Spleen (tissue), 11 donors: ENCODE data around the gene SLC22A12. TPM values are rescaled to one million over a fixed set of nuclear protein-coding genes. Genes with fewer than 3 reads are reported as not detected.

ENCODE experiments used
- DNase-seq: peaks from one replicate; pipeline ENCODE4 v3.0.0-alpha.2; 2020
- H3K27ac ChIP-seq, 8 donors: fragments of 200-600 bp; sonication (generic) in 7 of 8; 1 replicate in 4 of 8; 2 replicates in 4 of 8; pipeline versions ENCODE4 v1.5.0 to v1.8.0; 2016 to 2021; ENCODE audit warnings: inconsistent platforms in 4 of 8, mild to moderate bottlenecking in 4 of 8, moderate library complexity in 1 of 8
- H3K27me3 ChIP-seq, 7 donors: fragments of 200-600 bp; sonication (generic) in 6 of 7; replicated peaks in 1 of 7; 1 replicate in 4 of 7; 2 replicates in 3 of 7; pipeline versions ENCODE4 v1.5.0 to v1.8.0; 2016 to 2021; ENCODE audit warnings: inconsistent platforms in 3 of 7, mild to moderate bottlenecking in 1 of 7
- H3K36me3 ChIP-seq, 6 donors: fragments of 200-600 bp; sonication (generic) in 5 of 6; 1 replicate in 4 of 6; 2 replicates in 2 of 6; pipeline versions ENCODE4 v1.5.0 to v1.8.0; 2016 to 2021; ENCODE audit warnings: inconsistent platforms in 2 of 6
- H3K4me1 ChIP-seq, 6 donors: fragments of 200-600 bp; sonication (generic) in 5 of 6; 1 replicate in 3 of 6; 2 replicates in 3 of 6; pipeline versions ENCODE4 v1.5.0 to v1.8.0; 2016 to 2021; ENCODE audit warnings: inconsistent platforms in 3 of 6
- H3K4me3 ChIP-seq, 8 donors: fragments of 200-600 bp; sonication (generic) in 7 of 8; 1 replicate in 4 of 8; 2 replicates in 4 of 8; pipeline versions ENCODE4 v1.5.0 to v1.8.0; 2016 to 2021; ENCODE audit warnings: inconsistent platforms in 4 of 8, mild to moderate bottlenecking in 4 of 8, moderate library complexity in 2 of 8
- H3K9me3 ChIP-seq, 8 donors: fragments of 200-600 bp; sonication (generic) in 7 of 8; 1 replicate in 4 of 8; 2 replicates in 4 of 8; pipeline versions ENCODE4 v1.5.0 to v1.8.0; 2016 to 2021; ENCODE audit warnings: inconsistent platforms in 4 of 8
- POLR2A ChIP-seq, 3 donors: fragments of 450-650 bp; IDR thresholded peaks; one replicate each; pipeline ENCODE4 v1.5.1; 2017; ENCODE audit warnings: antibody characterized with exemption in 3 of 3, mild to moderate bottlenecking in 1 of 3
- POLR2AphosphoS5 ChIP-seq, 3 donors: sonication (generic); formaldehyde crosslinking; IDR thresholded peaks; one replicate each; pipeline ENCODE4 v1.5.1; 2017; ENCODE audit warnings: antibody characterized with exemption in 3 of 3
- whole genome bisulfite sequencing, 5 donors: extraction: QIAGEN DNeasy Blood & Tissue Kit in 3 of 5; methylation state at CpG; one replicate each; pipeline versions ENCODE4 v1.1.5 to v1.1.7; 2013 to 2018; 5-methylcytosine and 5-hydroxymethylcytosine counted together
- intact Hi-C: fragments of 100-400 bp; cut with DNase I; formaldehyde crosslinking; loops from one replicate; pipeline ENCODE4 v1.15.0; 2023; ENCODE audit warnings: low total_unique reads
- polyA plus RNA-seq, 3 donors: library from polyadenylated mRNA; stranded (reverse); fragments of 200-250 nt; gene quantifications; one replicate each; pipeline ENCODE4 v1.2.1, GENCODE V29; 2013
- total RNA-seq, 7 donors: library from RNA; depleted of rRNA in 3 of 7; stranded (reverse); fragments of >200 nt in 3 of 7; fragmentation: NEBNext Ultra II Directional in 4 of 7; extraction: Animal tissue kit (Norgen Biotek cat#: 25700) in 4 of 7; gene quantifications; one replicate each; pipeline versions ENCODE4 v1.1.0 to v1.2.1, GENCODE V29; 2016 to 2021
- TF ChIP-seq, protein P1 (sequence below), 11 experiments: fragments of 200-600 bp in 7 of 11; fragments of 450-650 bp in 4 of 11; sonication (generic) in 4 of 11; IDR thresholded peaks in 8 of 11; conservative IDR thresholded peaks in 3 of 11; 1 replicate in 7 of 11; 2 replicates in 4 of 11; pipeline versions ENCODE4 v1.4.0 to v1.8.0; 2016 to 2021; ENCODE audit warnings: antibody characterized with exemption in 11 of 11, inconsistent platforms in 4 of 11, mild to moderate bottlenecking in 1 of 11
- donor health status: healthy with polysubstance abuse.
- donor health status: DM: no; HTN: no; CAD: no; lungs with moderate emphysema.
- donor health status: DM: no; HTN: no; CAD: no.
- donor health status: Bipolar disorder and iron deficiency.
- donor health status: healthy.
- donor health status: DM: no; HTN: no; CAD: no.
- donor health status: DM: yes; HTN: yes; CAD: no.

SLC22A12 gene
- total and polyA plus RNA-seq, 10 donors, result not detected

DNA sequence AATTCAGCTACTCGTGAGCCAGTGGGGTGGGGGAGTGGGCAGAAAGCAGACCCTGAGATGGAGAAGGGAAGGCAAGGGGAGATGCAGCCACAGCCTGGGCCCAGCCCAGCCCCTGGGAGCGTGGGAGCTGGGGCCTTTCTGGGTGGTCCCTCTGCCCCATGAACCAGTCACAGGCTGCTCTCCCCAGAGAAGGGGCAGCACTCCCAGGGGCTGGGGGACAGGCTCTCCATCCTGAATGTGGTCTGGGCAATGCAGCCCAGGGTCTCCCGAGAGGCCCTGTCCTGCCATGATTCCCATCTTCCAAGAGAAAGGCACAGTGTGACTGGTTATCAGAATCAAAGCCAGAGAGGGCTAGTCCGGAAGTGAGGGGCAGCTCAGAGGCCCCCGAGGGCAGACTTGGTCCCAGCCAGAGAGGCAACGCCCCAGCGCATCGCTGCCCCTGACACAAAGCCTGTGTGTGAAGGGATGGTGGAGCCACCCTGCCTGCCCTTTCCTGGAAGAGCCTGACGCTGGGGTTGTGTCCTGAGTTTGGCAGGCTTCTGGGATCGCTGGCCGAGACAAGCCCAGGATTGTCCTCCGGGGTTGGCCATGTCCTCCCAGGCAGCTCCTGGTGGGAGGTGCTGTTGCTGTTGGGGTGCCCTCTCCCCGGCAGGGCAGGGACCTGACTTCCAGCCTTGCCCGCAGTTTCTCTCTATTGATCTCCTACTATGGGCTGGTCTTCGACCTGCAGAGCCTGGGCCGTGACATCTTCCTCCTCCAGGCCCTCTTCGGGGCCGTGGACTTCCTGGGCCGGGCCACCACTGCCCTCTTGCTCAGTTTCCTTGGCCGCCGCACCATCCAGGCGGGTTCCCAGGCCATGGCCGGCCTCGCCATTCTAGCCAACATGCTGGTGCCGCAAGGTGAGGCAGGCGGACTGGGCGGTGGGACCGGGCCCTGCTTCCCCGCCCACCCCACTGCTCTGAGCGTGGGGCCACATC, 23.8 kb upstream of the SLC22A12 start:
- TF ChIP-seq POLR2A (IDR thresholded peaks at IDR 0.05), result no peak
- TF ChIP-seq POLR2AphosphoS5 (IDR thresholded peaks at IDR 0.05), result no peak
- TF ChIP-seq, protein P1, sequence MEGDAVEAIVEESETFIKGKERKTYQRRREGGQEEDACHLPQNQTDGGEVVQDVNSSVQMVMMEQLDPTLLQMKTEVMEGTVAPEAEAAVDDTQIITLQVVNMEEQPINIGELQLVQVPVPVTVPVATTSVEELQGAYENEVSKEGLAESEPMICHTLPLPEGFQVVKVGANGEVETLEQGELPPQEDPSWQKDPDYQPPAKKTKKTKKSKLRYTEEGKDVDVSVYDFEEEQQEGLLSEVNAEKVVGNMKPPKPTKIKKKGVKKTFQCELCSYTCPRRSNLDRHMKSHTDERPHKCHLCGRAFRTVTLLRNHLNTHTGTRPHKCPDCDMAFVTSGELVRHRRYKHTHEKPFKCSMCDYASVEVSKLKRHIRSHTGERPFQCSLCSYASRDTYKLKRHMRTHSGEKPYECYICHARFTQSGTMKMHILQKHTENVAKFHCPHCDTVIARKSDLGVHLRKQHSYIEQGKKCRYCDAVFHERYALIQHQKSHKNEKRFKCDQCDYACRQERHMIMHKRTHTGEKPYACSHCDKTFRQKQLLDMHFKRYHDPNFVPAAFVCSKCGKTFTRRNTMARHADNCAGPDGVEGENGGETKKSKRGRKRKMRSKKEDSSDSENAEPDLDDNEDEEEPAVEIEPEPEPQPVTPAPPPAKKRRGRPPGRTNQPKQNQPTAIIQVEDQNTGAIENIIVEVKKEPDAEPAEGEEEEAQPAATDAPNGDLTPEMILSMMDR (IDR thresholded peaks at IDR 0.05 in 8 of 11, conservative IDR thresholded peaks at IDR 0.05 in 3 of 11), result no peak
- intact Hi-C loops, result loop anchor here (10.0 kb wide), 1 partner anchor 48 kb away; no protein-coding TSS in a partner anchor
- H3K27ac ChIP-seq, result peak overlapping the region in 6 of 8 donors; percentile 9 to 48 (median 27)
- H3K9me3 ChIP-seq, result no peaks in the 10 kb centered on the region
- H3K4me3 ChIP-seq, result no peak overlapping the region
- H3K36me3 ChIP-seq, result no peaks in the 10 kb centered on the region
- DNase-seq, result peak; percentile 71
- WGBS, 5 donors, result 70 to 93% (median 79%) methylated on average over 20 to 30 of the region's 30 CpGs
- no peaks in the 10 kb centered on the region for H3K27me3 ChIP-seq
- peaks cover 0 to 36% (median 17%) of the 10 kb centered on the region in 6 donors for H3K4me1 ChIP-seq

DNA sequence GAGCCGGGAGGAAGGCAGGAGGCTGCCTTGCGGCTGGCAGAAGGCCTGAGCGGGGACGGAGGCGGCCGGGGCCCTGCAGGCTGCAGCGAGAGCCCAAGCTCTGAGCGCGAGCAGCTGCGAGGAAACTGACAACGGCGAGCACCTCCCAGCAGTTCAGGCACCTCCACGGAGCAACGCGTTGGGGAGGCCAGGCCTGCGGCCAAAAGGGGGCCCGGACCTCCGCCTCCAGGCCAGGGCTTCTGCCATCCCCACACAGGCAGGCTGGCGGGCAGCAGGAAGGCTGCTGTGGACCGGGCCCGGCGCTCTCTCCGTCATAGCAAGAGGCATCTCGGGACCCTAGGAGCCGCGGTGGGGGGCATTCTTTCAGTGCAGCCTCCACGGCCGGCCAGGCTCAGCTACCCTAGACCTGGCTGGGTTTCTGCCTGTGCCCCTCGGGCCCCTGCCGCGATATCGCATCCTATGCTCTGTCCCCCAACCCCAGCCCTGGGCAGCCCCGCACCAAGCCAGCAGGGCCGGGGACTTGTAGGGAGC, 22.9 kb upstream of the SLC22A12 start:
- Histone ChIP-seq H3K4me3 (no peak overlapping the region), H3K27ac (no peak overlapping the region), H3K27me3 (no peaks in the 10 kb centered on the region), H3K4me1 (peaks cover 0 to 36% (median 17%) of the 10 kb centered on the region in 6 donors), H3K36me3 (no peaks in the 10 kb centered on the region), H3K9me3 (no peaks in the 10 kb centered on the region)
- no peak for TF ChIP-seq POLR2A (IDR thresholded peaks at IDR 0.05)
- TF ChIP-seq, protein P1 (IDR thresholded peaks at IDR 0.05 in 8 of 11, conservative IDR thresholded peaks at IDR 0.05 in 3 of 11), result no peak
- TF ChIP-seq POLR2AphosphoS5 (IDR thresholded peaks at IDR 0.05), result no peak
- WGBS, 5 donors, result 87 to 93% (median 90%) methylated on average over 23 to 34 of the region's 34 CpGs
- intact Hi-C loops, result loop anchor here (10.0 kb wide), 1 partner anchor 47 kb away; no protein-coding TSS in a partner anchor
- DNase-seq, result peak; percentile 62

GRCh38 chr11:64568584-64569140, 22.4 kb upstream of the SLC22A12 start:
- no peak overlapping the region for H3K27ac ChIP-seq
- no peak overlapping the region for H3K4me3 ChIP-seq
- intact Hi-C loops, result loop anchor here (10.0 kb wide), 1 partner anchor 46 kb away; no protein-coding TSS in a partner anchor
- peaks cover 0 to 36% (median 17%) of the 10 kb centered on the region in 6 donors for H3K4me1 ChIP-seq
- H3K27me3 ChIP-seq, result no peaks in the 10 kb centered on the region
- DNase-seq, result no peak
- WGBS, 5 donors, result 73 to 97% (median 82%) methylated on average over 3 to 8 of the region's 8 CpGs
- TF ChIP-seq POLR2A (IDR thresholded peaks at IDR 0.05) (no peak), POLR2AphosphoS5 (IDR thresholded peaks at IDR 0.05) (no peak)
- TF ChIP-seq, protein P1 (IDR thresholded peaks at IDR 0.05 in 8 of 11, conservative IDR thresholded peaks at IDR 0.05 in 3 of 11), result no peak
- no peaks in the 10 kb centered on the region for H3K36me3 ChIP-seq
- H3K9me3 ChIP-seq, result no peaks in the 10 kb centered on the region
